PFSK-1 (cell line): ENCODE data around the gene ADSS2.

Experiments used
- FOXP2 ChIP-seq: optimal IDR thresholded peaks from 2 replicates; pipeline ENCODE3; 2011; ENCODE audit warnings: borderline replicate concordance, control low read depth, inconsistent platforms; ENCODE audit not compliant: insufficient read depth; ENCODE audit errors: extremely low read length, extremely low read depth
- POLR2AphosphoS5 ChIP-seq: IDR thresholded peaks from 2 replicates; pipeline ENCODE4 v1.6.1; 2012; ENCODE audit warnings: low read depth, mild to moderate bottlenecking, control low read depth, low read length, moderate library complexity
- REST ChIP-seq, 2 experiments: IDR thresholded peaks; 2 replicates each; pipeline versions ENCODE4 v1.6.1 to v1.8.0; 2011 to 2012; ENCODE audit warnings: low read depth in 2 of 2, low read length in 2 of 2, control low read depth in 1 of 2, inconsistent platforms in 1 of 2, mild to moderate bottlenecking in 1 of 2, moderate library complexity in 1 of 2; ENCODE audit not compliant: insufficient read depth in 1 of 2
- SIN3A ChIP-seq: IDR thresholded peaks from 2 replicates; pipeline ENCODE4 v1.6.1; 2012; ENCODE audit warnings: mild to moderate bottlenecking, low read length, moderate library complexity, borderline replicate concordance; ENCODE audit not compliant: insufficient read depth
- TAF1 ChIP-seq: IDR thresholded peaks from 2 replicates; pipeline ENCODE4 v1.6.1; 2012; ENCODE audit warnings: low read length, control low read depth, borderline replicate concordance; ENCODE audit not compliant: insufficient read depth

The ADSS2 gene

GRCh38 chr1:244386595-244386994 lies 65.1 kb downstream of the ADSS2 start:
- TF ChIP-seq FOXP2 (no peak), POLR2AphosphoS5 (no peak), REST (IDR thresholded peaks at IDR 0.05; ENCODE audit: insufficient read depth in 1 of 2, low read depth in 2 of 2, low read length in 2 of 2) (no peak), SIN3A (no peak), TAF1 (no peak)

GRCh38 chr1:244384066-244384465 lies 67.6 kb downstream of the ADSS2 start:
- TF ChIP-seq REST (IDR thresholded peaks at IDR 0.05; ENCODE audit: insufficient read depth in 1 of 2, low read depth in 2 of 2, low read length in 2 of 2) (no peak), TAF1 (no peak), FOXP2 (no peak), SIN3A (no peak), POLR2AphosphoS5 (no peak)

- TF ChIP-seq POLR2AphosphoS5 (no peak), SIN3A (no peak), TAF1 (no peak), REST (IDR thresholded peaks at IDR 0.05; ENCODE audit: insufficient read depth in 1 of 2, low read depth in 2 of 2, low read length in 2 of 2) (no peak), FOXP2 (no peak)
Observed at GRCh38 chr1:244383278-244383884, 68.3 kb downstream of the ADSS2 start.

- TF ChIP-seq SIN3A (no peak), REST (IDR thresholded peaks at IDR 0.05; ENCODE audit: insufficient read depth in 1 of 2, low read depth in 2 of 2, low read length in 2 of 2) (no peak), FOXP2 (no peak), TAF1 (no peak), POLR2AphosphoS5 (no peak)
Observed at GRCh38 chr1:244381878-244382565, 69.7 kb downstream of the ADSS2 start.

- no peak for TF ChIP-seq POLR2AphosphoS5
- TF ChIP-seq SIN3A = no peak
- TF ChIP-seq FOXP2 = no peak
- no peak for TF ChIP-seq TAF1
- TF ChIP-seq REST (IDR thresholded peaks at IDR 0.05; ENCODE audit: insufficient read depth in 1 of 2, low read depth in 2 of 2, low read length in 2 of 2) = no peak
Observed at GRCh38 chr1:244376126-244376525, 75.6 kb downstream of the ADSS2 start.
